CD4-positive, CD25-positive, alpha-beta regulatory T cell (primary cell): ENCODE data around the gene PCBP3. TPM values are rescaled to one million over a fixed set of nuclear protein-coding genes. Genes with fewer than 3 reads are reported as not detected.
"Not testable (repeated sequence)": the region's sequence is repeated elsewhere in the genome, so short reads cannot be mapped to it uniquely, and the experiment has no call there.

ENCODE experiments used
- ATAC-seq, 2 donors: fragments of 150-1000 bp; cut with Tn5 transposase; one replicate each; pipeline ENCODE4 v1.10.0; 2021; ENCODE audit warnings: low read depth in 2 of 2, moderate number of reproducible peaks in 2 of 2, moderate library complexity in 1 of 2
- DNase-seq, 3 donors: peaks; one replicate each; pipeline versions ENCODE4 v3.0.0 to v3.0.0-alpha.2; 2012 to 2022; ENCODE audit warnings: mixed read lengths in 1 of 3
- H3K27ac ChIP-seq: one replicate; pipeline ENCODE4 v1.7.0; 2013; ENCODE audit warnings: mild to moderate bottlenecking, low read length; ENCODE audit not compliant: insufficient read depth, poor library complexity, severe bottlenecking
- H3K27me3 ChIP-seq: one replicate; pipeline ENCODE4 v1.7.0; 2013; ENCODE audit warnings: low read length; ENCODE audit not compliant: control insufficient read depth, insufficient read depth
- H3K36me3 ChIP-seq: one replicate; pipeline ENCODE4 v1.7.0; 2013; ENCODE audit warnings: mild to moderate bottlenecking, low read length, moderate library complexity; ENCODE audit not compliant: control insufficient read depth, insufficient read depth
- H3K4me1 ChIP-seq: 2 replicates; pipeline ENCODE4 v1.7.0; 2013; ENCODE audit warnings: mild to moderate bottlenecking, low read length; ENCODE audit not compliant: insufficient read depth, control insufficient read depth, poor library complexity, severe bottlenecking
- H3K4me3 ChIP-seq: one replicate; pipeline ENCODE4 v1.7.0; 2013; ENCODE audit warnings: low read depth, mild to moderate bottlenecking, low read length, moderate library complexity
- H3K9me3 ChIP-seq, 2 experiments: 1 replicate in 1 of 2; 2 replicates in 1 of 2; pipeline ENCODE4 v1.7.0; 2013; ENCODE audit warnings: low read length in 2 of 2, mild to moderate bottlenecking in 1 of 2, moderate library complexity in 1 of 2; ENCODE audit not compliant: control insufficient read depth in 2 of 2
- H3K27ac Mint-ChIP-seq, 3 donors: one replicate each; pipeline ENCODE4 v1.8.0; 2020 to 2022; ENCODE audit warnings: mild to moderate bottlenecking in 3 of 3, mixed read lengths in 3 of 3, moderate library complexity in 2 of 3
- H3K27me3 Mint-ChIP-seq: one replicate; pipeline ENCODE4 v1.8.0; 2022; ENCODE audit warnings: mild to moderate bottlenecking, mixed read lengths
- H3K36me3 Mint-ChIP-seq: one replicate; pipeline ENCODE4 v1.8.0; 2020; ENCODE audit warnings: mixed read lengths
- H3K4me1 Mint-ChIP-seq, 4 donors: one replicate each; pipeline ENCODE4 v1.8.0; 2020 to 2022; ENCODE audit warnings: mixed read lengths in 4 of 4, mild to moderate bottlenecking in 1 of 4
- H3K4me3 Mint-ChIP-seq, 4 donors: one replicate each; pipeline ENCODE4 v1.8.0; 2020 to 2022; ENCODE audit warnings: mild to moderate bottlenecking in 4 of 4, mixed read lengths in 4 of 4, moderate library complexity in 3 of 4
- H3K9me3 Mint-ChIP-seq, 7 donors: one replicate each; pipeline ENCODE4 v1.8.0; 2020 to 2022; ENCODE audit warnings: mixed read lengths in 7 of 7, mild to moderate bottlenecking in 3 of 7, moderate library complexity in 2 of 7
- polyA plus RNA-seq, 4 donors: library from polyadenylated mRNA; unstranded; fragments of 300-500 nt; fragmentation: Illumina TruSeq; gene quantifications; one replicate each; pipeline ENCODE4 v1.2.3, GENCODE V29; 2021
- total RNA-seq: library from RNA; stranded (reverse); gene quantifications from one replicate; pipeline ENCODE4 v1.2.3, GENCODE V29; 2022

PCBP3 gene
- total and polyA plus RNA-seq, 5 donors from 2014 or later, result 0.72 to 5.3 (median 2.3) TPM

DNA sequence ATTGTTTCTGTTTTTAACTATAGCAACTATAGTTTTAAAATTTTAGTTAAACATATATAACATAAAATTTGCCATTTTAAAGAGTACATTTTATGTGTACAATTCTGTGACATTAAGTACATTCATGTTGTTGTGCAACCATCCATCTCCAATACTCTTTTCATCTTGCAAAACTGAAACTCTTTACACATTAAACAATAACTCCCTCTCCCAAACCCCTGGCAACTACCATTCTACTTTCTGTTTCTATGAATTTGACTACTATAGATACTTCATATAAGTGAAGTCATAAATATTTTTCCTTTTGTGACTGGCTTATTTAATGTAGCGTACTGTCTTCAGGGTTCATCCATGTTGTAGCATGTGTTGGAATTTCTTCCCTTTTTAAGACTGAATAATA lies 25.9 kb downstream of the PCBP3 start:
- H3K27me3 ChIP-seq, result peaks cover 2% of the 10 kb centered on the region
- Mint-ChIP-seq H3K27ac (no peak overlapping the region), H3K36me3 (peaks cover 19% of the 10 kb centered on the region), H3K4me3 (no peak overlapping the region), H3K9me3 (peaks cover 0 to 35% (median 13%) of the 10 kb centered on the region in 7 donors), H3K27me3 (peaks cover 11% of the 10 kb centered on the region), H3K4me1 (no peaks in the 10 kb centered on the region)
- no peak for ATAC-seq
- no peak overlapping the region for H3K27ac ChIP-seq
- H3K4me1 ChIP-seq, result no peaks in the 10 kb centered on the region
- H3K9me3 ChIP-seq, result peaks cover 10 to 19% of the 10 kb centered on the region in 2 experiments
- no peaks in the 10 kb centered on the region for H3K36me3 ChIP-seq
- DNase-seq, result no peak
- no peak overlapping the region for H3K4me3 ChIP-seq

DNA sequence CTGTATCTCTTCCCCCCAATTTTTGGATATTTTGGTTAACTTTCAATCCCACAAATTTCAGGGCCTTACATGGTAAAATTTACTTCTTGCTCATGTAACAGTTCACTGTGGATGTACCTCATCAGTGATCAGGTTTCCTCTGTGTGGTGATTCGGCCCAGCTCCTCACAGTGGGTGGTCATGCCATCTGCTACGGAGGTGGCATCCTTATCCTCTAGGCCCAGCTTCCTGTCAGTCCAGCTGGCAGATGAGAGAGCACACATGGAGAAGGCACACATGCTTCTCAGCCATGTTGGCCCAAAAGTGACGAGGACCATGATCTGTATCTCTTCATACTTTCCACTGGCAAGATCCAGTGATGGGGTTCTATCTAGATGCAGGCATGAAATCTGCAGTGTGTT lies 27.2 kb downstream of the PCBP3 start:
- H3K4me1 ChIP-seq, result no peaks in the 10 kb centered on the region
- no peaks in the 10 kb centered on the region for H3K36me3 ChIP-seq
- peaks cover 19% of the 10 kb centered on the region for H3K36me3 Mint-ChIP-seq
- peaks cover 11% of the 10 kb centered on the region for H3K27me3 Mint-ChIP-seq
- H3K4me3 ChIP-seq, result no peak overlapping the region
- H3K27me3 ChIP-seq, result peaks cover 2% of the 10 kb centered on the region
- no peak overlapping the region for H3K27ac Mint-ChIP-seq
- no peak for DNase-seq
- peaks cover 0 to 32% (median 11%) of the 10 kb centered on the region in 7 donors for H3K9me3 Mint-ChIP-seq
- no peak overlapping the region for H3K27ac ChIP-seq
- no peak overlapping the region for H3K4me3 Mint-ChIP-seq
- no peaks in the 10 kb centered on the region for H3K4me1 Mint-ChIP-seq
- no peak for ATAC-seq
- peaks cover 10 to 19% of the 10 kb centered on the region in 2 experiments for H3K9me3 ChIP-seq

DNA sequence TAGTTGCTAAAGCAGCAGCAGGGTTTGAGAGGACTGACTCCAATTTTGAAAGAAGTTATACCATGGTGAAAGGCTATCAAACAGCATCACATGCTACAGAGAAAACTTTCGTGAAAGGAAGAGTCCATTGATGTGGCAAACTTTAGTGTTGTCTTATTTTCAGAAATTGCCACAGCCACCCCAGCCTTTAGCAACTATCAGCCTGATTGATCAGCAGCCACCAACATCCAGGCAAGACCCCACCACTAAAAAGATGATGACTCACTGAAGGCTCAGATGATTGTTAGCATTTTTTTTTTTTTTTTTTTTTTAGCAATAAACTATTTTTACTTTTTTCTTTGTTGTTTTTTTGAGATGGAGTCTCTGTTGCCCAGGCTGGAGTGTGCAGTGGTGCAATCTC lies 35.3 kb downstream of the PCBP3 start:
- not testable (repeated sequence) for H3K4me1 Mint-ChIP-seq, DNase-seq, H3K36me3 ChIP-seq, H3K4me3 ChIP-seq, H3K4me3 Mint-ChIP-seq, H3K9me3 ChIP-seq, H3K4me1 ChIP-seq, H3K27ac Mint-ChIP-seq, H3K9me3 Mint-ChIP-seq, H3K27me3 Mint-ChIP-seq, ATAC-seq, H3K36me3 Mint-ChIP-seq, H3K27ac ChIP-seq, H3K27me3 ChIP-seq

DNA sequence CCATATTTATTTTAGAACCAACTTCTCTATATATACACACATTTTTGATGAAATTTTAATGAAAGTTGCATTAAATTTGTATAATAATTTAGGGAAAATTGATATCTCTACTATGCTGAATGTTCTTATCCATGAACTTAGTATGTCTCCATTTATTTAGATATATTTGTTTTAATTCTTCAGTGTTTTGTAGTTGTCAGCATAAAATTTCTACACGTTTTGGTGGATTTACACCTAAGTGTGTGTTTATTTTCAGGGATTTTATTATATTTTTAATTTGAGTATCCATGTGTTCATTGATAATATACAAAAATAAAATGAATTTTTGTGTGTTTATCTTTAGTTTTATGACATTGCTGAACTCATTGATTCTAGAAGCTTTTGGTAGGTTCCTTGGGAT lies 36.7 kb downstream of the PCBP3 start:
- no peak overlapping the region for H3K27ac ChIP-seq
- H3K9me3 ChIP-seq, result no peaks in the 10 kb centered on the region
- Mint-ChIP-seq H3K36me3 (no peaks in the 10 kb centered on the region), H3K4me3 (no peak overlapping the region), H3K27ac (no peak overlapping the region), H3K27me3 (no peaks in the 10 kb centered on the region), H3K4me1 (no peaks in the 10 kb centered on the region), H3K9me3 (peaks cover 0 to 5% (median 2%) of the 10 kb centered on the region in 7 donors)
- H3K36me3 ChIP-seq, result no peaks in the 10 kb centered on the region
- DNase-seq, result no peak
- no peak for ATAC-seq
- H3K27me3 ChIP-seq, result no peaks in the 10 kb centered on the region
- H3K4me1 ChIP-seq, result no peaks in the 10 kb centered on the region
- H3K4me3 ChIP-seq, result no peak overlapping the region

DNA sequence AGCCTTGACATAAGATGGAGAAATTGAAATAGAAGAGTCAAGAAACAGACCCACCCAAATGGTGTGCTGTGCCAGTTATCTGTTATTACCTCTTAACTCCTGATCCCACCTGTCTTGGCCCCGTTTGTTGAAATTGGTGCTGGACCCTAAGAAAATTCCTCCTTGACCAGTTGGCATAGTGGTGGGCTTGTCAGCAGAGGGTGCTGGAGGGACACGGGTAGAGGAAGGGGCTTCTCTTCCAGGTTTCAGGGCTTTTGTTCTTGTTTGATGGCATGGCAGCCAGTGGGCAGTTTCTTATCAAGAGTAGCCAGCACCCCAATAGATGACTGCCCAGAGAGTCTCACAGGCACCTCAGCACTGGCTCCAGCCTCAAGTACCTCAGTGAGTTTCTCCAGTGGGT lies 51.6 kb downstream of the PCBP3 start:
- peaks cover 7% of the 10 kb centered on the region for H3K4me1 ChIP-seq
- H3K27ac Mint-ChIP-seq, result no peak overlapping the region
- H3K27ac ChIP-seq, result no peak overlapping the region
- H3K4me3 Mint-ChIP-seq, result no peak overlapping the region
- H3K4me1 Mint-ChIP-seq, result peaks cover 4 to 16% (median 7%) of the 10 kb centered on the region in 4 donors
- H3K27me3 ChIP-seq, result no peaks in the 10 kb centered on the region
- H3K27me3 Mint-ChIP-seq, result peaks cover 9% of the 10 kb centered on the region
- peaks cover 0 to 2% (median 0%) of the 10 kb centered on the region in 7 donors for H3K9me3 Mint-ChIP-seq
- H3K36me3 Mint-ChIP-seq, result no peaks in the 10 kb centered on the region
- no peaks in the 10 kb centered on the region for H3K36me3 ChIP-seq
- ATAC-seq (no peak), DNase-seq (no peak)
- H3K4me3 ChIP-seq, result no peak overlapping the region
- no peaks in the 10 kb centered on the region for H3K9me3 ChIP-seq

DNA sequence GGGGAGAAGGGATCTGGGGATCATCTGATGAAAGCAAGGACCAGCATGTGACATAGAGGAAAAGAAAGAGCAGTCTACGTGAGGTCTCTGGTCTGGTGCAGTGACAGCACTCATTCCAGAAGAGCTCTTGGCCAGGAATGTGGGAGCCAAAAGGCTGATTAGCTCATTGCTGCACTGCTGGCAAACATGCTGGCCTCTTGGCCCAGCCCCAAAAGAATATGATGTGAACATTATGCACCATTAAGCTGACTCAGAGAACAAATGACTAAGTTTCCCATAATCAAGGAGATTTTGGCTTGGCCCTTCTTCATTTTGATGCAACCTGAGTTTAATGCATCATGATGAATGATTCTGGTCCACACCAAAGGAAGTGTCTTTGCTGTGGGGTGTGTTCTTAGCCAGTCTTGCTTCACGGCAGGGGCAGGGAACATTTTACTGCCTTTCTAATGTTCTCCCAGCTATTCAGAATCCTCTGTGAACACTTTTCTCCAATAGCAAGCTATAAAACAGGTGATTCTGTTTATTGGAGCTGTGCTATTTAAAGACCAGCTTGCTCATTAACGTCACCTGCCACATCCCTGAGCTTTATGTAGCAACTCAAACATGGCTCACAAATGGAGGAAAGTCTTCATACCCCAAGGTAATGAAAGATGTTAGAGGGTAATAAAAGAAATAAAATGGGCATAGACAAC lies 55.1 kb downstream of the PCBP3 start:
- H3K4me3 Mint-ChIP-seq, result no peak overlapping the region
- Histone ChIP-seq H3K4me3 (no peak overlapping the region), H3K4me1 (peaks cover 7% of the 10 kb centered on the region), H3K27ac (no peak overlapping the region), H3K27me3 (no peaks in the 10 kb centered on the region), H3K36me3 (no peaks in the 10 kb centered on the region), H3K9me3 (no peaks in the 10 kb centered on the region)
- peaks cover 5% of the 10 kb centered on the region for H3K27me3 Mint-ChIP-seq
- DNase-seq (no peak), ATAC-seq (no peak)
- H3K4me1 Mint-ChIP-seq, result peaks cover 4 to 16% (median 8%) of the 10 kb centered on the region in 4 donors
- H3K9me3 Mint-ChIP-seq, result peaks cover 0 to 2% (median 0%) of the 10 kb centered on the region in 7 donors
- H3K27ac Mint-ChIP-seq, result peak overlapping the region in 1 of 3 donors; percentile 70
- H3K36me3 Mint-ChIP-seq, result no peaks in the 10 kb centered on the region

DNA sequence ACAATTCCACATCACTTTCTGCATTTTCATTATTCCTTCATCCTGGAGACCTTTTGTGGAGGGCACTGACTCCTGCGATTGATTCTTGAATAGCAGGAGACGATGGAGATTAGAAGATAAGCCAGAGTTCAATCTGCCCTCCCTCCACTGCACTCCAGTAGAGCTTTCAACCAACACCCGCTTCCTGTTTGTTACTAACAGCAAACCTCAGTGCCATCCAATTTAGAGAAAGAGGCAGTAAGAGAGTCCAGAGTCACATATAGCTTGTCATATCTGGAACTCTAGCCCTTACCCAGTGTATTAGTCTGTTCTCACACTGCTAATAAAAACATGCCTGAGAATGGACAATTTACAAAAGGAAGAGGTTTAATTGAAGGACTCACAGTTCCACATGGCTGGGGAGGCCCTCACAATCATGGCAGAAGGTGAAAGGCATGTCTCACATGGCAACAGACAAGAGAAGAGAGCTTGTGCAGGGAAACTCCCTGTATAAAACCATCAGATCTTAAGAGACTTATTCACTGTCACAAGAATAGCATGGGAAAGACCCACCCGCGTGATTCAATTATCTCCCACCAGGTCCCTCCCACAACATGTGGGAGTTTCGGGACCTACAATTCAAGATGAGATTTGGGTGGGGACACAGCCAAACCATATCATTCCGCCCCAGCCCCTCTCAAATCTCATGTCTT lies 55.9 kb downstream of the PCBP3 start:
- Mint-ChIP-seq H3K9me3 (peaks cover 0 to 2% (median 0%) of the 10 kb centered on the region in 7 donors), H3K27me3 (peaks cover 5% of the 10 kb centered on the region), H3K4me1 (peaks cover 4 to 16% (median 8%) of the 10 kb centered on the region in 4 donors), H3K36me3 (no peaks in the 10 kb centered on the region), H3K27ac (no peak overlapping the region), H3K4me3 (no peak overlapping the region)
- no peak overlapping the region for H3K4me3 ChIP-seq
- ATAC-seq, result no peak
- H3K36me3 ChIP-seq, result no peaks in the 10 kb centered on the region
- peaks cover 7% of the 10 kb centered on the region for H3K4me1 ChIP-seq
- H3K27me3 ChIP-seq, result no peaks in the 10 kb centered on the region
- H3K9me3 ChIP-seq, result no peaks in the 10 kb centered on the region
- H3K27ac ChIP-seq, result no peak overlapping the region
- peak in 2 of 3 donors; percentile 2 to 19 for DNase-seq
